Mesendoderm (in vitro differentiated cells): ENCODE measurements around the gene ERF.

ENCODE experiments used
- DNase-seq: peaks from one replicate; pipeline ENCODE4 v3.0.0; 2013
- H2AK5ac ChIP-seq: 2 replicates; pipeline ENCODE4 v1.6.1; 2013; ENCODE audit warnings: low read length, inconsistent platforms
- H2BK120ac ChIP-seq: 2 replicates; pipeline ENCODE4 v1.6.1; 2013; ENCODE audit warnings: low read depth, mild to moderate bottlenecking, low read length, moderate library complexity, mixed read lengths
- H2BK15ac ChIP-seq: replicated peaks from 2 replicates; pipeline ENCODE4 v1.6.1; 2013; ENCODE audit warnings: low read depth, mild to moderate bottlenecking, moderate library complexity
- H2BK5ac ChIP-seq: 2 replicates; pipeline ENCODE4 v1.6.1; 2013; ENCODE audit warnings: low read length, inconsistent platforms
- H3K18ac ChIP-seq: 2 replicates; pipeline ENCODE4 v1.6.1; 2013; ENCODE audit warnings: mild to moderate bottlenecking, low read length, mixed read lengths
- H3K23ac ChIP-seq: one replicate; pipeline ENCODE4 v1.6.1; 2013; ENCODE audit warnings: low read length
- H3K27ac ChIP-seq: 2 replicates; pipeline ENCODE4 v1.5.1; 2013; ENCODE audit warnings: low read depth, mild to moderate bottlenecking, inconsistent platforms, low read length, moderate library complexity
- H3K27me3 ChIP-seq: 2 replicates; pipeline ENCODE4 v1.6.1; 2013; ENCODE audit warnings: low read length, control low read depth, mild to moderate bottlenecking, inconsistent platforms; ENCODE audit not compliant: insufficient read depth, poor library complexity
- H3K36me3 ChIP-seq: 2 replicates; pipeline ENCODE4 v1.6.1; 2013; ENCODE audit warnings: low read length, inconsistent platforms; ENCODE audit not compliant: control insufficient read depth, insufficient read depth
- H3K4ac ChIP-seq: one replicate; pipeline ENCODE4 v1.6.1; 2013; ENCODE audit warnings: low read depth, mild to moderate bottlenecking, low read length, moderate library complexity
- H3K4me1 ChIP-seq: 2 replicates; pipeline ENCODE4 v1.6.1; 2013; ENCODE audit warnings: low read depth, low read length, inconsistent platforms; ENCODE audit not compliant: control insufficient read depth
- H3K4me2 ChIP-seq: 2 replicates; pipeline ENCODE4 v1.6.1; 2013; ENCODE audit warnings: low read length
- H3K4me3 ChIP-seq: 2 replicates; pipeline ENCODE4 v1.5.1; 2013; ENCODE audit warnings: mild to moderate bottlenecking, low read length
- H3K56ac ChIP-seq: one replicate; pipeline ENCODE4 v1.6.1; 2013; ENCODE audit warnings: low read length
- H3K79me1 ChIP-seq: 2 replicates; pipeline ENCODE4 v1.6.1; 2013; ENCODE audit warnings: low read length, inconsistent platforms
- H3K79me2 ChIP-seq: 2 replicates; pipeline ENCODE4 v1.6.1; 2013; ENCODE audit warnings: mild to moderate bottlenecking, low read length; ENCODE audit not compliant: control insufficient read depth, insufficient read depth
- H3K9ac ChIP-seq: 2 replicates; pipeline ENCODE4 v1.6.1; 2013; ENCODE audit warnings: low read length, inconsistent platforms
- H4K5ac ChIP-seq: one replicate; pipeline ENCODE4 v1.6.1; 2013; ENCODE audit warnings: low read length
- H4K8ac ChIP-seq: one replicate; pipeline ENCODE4 v1.6.1; 2013; ENCODE audit warnings: low read depth, mild to moderate bottlenecking, control low read depth, low read length, moderate library complexity
- whole genome bisulfite sequencing: extraction: QIAGEN DNeasy Blood & Tissue Kit; methylation state at CpG from one replicate; pipeline ENCODE4 v1.1.7; 2013; ENCODE audit warnings: low lambda C conversion rate, missing lambda C conversion rate; ENCODE audit not compliant: insufficient coverage; ENCODE audit errors: extremely low coverage; 5-methylcytosine and 5-hydroxymethylcytosine counted together

Gene ERF

DNA sequence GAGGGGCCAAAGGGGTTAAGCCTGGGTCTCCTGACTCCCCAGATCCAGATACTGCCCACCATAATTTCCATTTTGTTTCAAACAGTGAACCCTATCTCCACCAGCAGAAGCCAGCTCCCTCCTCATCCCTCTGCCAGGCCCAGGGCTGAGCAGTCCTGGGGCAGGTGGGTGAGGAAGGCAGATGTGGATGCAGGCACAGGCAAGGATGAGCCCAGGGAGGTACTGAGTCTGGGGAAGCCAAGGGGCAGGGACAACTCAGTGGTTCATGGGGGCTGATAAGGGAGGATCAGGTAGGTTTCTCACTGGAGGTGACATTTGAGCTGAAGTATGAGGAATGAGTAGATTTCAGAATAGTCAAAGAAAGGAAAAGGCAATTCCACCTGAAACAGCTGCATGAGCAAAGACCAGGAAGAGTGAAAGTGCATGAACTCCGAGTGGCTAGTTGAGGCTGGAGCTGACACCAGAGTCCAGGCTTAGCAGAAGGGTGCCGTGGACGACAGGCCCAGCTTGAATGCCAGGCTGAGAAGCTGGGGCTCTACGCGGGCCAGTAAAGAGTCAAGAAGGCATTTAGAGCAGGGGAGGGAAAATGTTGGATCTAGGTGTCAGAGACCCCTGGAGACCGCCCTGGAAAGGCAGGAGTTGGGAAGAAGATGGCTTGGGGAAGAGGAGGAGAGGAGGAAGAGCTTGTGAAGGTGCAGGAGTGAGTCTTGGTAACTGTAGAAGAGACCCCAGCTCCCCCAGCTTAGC, 24.4 kb upstream of the ERF start:
- H2AK5ac ChIP-seq, result peak overlapping the region; percentile 46
- H3K4ac ChIP-seq, result no peak overlapping the region
- peak overlapping the region; percentile 71 for H3K56ac ChIP-seq
- peak overlapping the region; percentile 50 for H3K9ac ChIP-seq
- H2BK120ac ChIP-seq, result no peak overlapping the region
- no peak overlapping the region for H3K18ac ChIP-seq
- H4K5ac ChIP-seq, result no peak overlapping the region
- peaks cover 2% of the 10 kb centered on the region for H3K36me3 ChIP-seq
- no peaks in the 10 kb centered on the region for H3K27me3 ChIP-seq
- no peak overlapping the region for H2BK5ac ChIP-seq
- H3K4me3 ChIP-seq, result no peak overlapping the region
- no CpG with 5 or more reads among the region's 6 CpGs for WGBS
- no peak overlapping the region for H4K8ac ChIP-seq
- no peak for DNase-seq
- no peaks in the 10 kb centered on the region for H3K79me2 ChIP-seq
- no peak overlapping the region for H3K23ac ChIP-seq
- H3K27ac ChIP-seq, result no peak overlapping the region
- H3K4me1 ChIP-seq, result peaks cover 13% of the 10 kb centered on the region
- H3K4me2 ChIP-seq, result peak overlapping the region; percentile 17
- H2BK15ac ChIP-seq, result no peak overlapping the region
- H3K79me1 ChIP-seq, result peaks cover 6% of the 10 kb centered on the region

DNA sequence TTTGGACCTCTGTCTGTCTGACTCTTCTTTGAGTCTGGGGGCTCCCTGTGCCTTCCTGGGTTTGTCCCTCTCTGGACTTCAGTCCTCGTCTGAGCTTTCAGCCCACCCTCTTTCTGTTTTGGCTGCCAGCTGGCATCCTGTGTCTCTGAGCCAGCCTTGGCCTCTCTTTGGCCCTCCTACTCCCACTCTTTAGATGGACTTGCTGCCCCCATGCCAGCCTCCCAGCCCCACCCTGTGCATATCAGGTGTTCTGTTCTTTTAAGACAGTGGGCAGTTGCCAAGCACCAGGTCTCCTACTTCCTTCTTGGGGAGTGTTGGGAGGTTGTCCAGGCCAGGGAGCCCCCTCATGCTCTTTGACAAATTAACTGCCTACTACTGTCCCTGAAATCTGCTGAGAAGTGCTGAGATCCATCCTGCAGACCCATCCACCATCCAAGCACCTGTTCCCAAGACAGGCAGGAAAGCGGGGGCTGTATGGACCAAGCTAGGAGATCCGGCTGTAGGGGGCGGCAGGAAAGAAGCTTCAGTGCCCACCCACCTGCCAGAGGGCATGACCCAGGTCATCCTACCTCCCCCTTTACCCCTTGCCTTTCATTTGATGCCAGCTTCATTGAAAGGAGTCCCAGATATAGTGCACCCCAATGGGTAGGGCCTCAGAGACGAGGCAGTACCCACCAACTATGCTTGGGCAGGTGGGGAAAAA, 23.7 kb upstream of the ERF start:
- Histone ChIP-seq H3K18ac (no peak overlapping the region), H3K56ac (no peak overlapping the region), H2BK15ac (no peak overlapping the region), H3K79me1 (peaks cover 6% of the 10 kb centered on the region), H3K4me1 (peaks cover 13% of the 10 kb centered on the region), H3K4me2 (no peak overlapping the region), H3K4ac (no peak overlapping the region), H2BK120ac (no peak overlapping the region), H3K4me3 (no peak overlapping the region), H2BK5ac (no peak overlapping the region), H2AK5ac (no peak overlapping the region), H4K8ac (no peak overlapping the region), H3K27ac (no peak overlapping the region), H3K23ac (no peak overlapping the region), H4K5ac (no peak overlapping the region), H3K27me3 (no peaks in the 10 kb centered on the region), H3K36me3 (peaks cover 2% of the 10 kb centered on the region), H3K79me2 (no peaks in the 10 kb centered on the region), H3K9ac (no peak overlapping the region)
- DNase-seq, result no peak
- WGBS, result no CpG with 5 or more reads among the region's 5 CpGs

DNA sequence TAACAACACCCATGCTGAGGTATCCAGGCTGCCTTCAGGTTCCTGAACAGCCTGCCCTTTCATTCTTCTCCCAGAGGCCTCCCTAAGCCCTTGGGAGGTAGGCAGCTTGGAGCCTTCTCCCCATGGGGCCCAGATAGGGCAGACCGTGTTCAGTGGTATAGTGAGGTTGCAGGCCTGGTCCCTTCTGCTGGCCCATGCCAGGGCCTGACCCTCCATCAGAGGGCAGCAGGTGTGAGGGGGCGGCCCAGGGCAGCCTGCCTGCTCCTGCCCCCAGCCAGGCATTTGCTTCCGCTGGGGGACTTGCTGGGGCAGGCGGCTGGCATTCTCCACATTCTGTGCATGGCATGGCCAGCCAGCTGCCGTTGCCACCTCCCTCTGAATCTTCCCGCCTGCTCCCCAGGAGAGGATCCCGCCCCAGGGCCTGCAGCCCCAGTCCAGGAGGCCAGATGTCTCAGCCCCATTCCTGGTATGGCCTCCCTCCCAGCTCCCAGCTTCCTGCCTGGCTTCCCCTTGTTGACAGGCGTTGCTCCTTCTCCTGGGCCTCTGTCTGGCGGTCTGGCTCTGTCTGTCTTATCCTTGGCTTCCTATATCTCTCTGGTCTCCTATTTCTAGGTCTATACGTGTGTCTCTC, 23.0 kb upstream of the ERF start:
- H2BK15ac ChIP-seq, result no peak overlapping the region
- H2BK120ac ChIP-seq, result no peak overlapping the region
- H3K56ac ChIP-seq, result no peak overlapping the region
- H3K4me3 ChIP-seq, result no peak overlapping the region
- H4K5ac ChIP-seq, result no peak overlapping the region
- no peaks in the 10 kb centered on the region for H3K79me2 ChIP-seq
- H3K9ac ChIP-seq, result no peak overlapping the region
- H3K36me3 ChIP-seq, result peaks cover 2% of the 10 kb centered on the region
- no peak overlapping the region for H2AK5ac ChIP-seq
- H3K18ac ChIP-seq, result no peak overlapping the region
- H4K8ac ChIP-seq, result no peak overlapping the region
- H3K27me3 ChIP-seq, result no peaks in the 10 kb centered on the region
- no peak overlapping the region for H3K23ac ChIP-seq
- no peak overlapping the region for H3K27ac ChIP-seq
- H3K4me2 ChIP-seq, result no peak overlapping the region
- no peak overlapping the region for H3K4ac ChIP-seq
- no CpG with 5 or more reads among the region's 10 CpGs for WGBS
- DNase-seq, result no peak
- H3K4me1 ChIP-seq, result peaks cover 9% of the 10 kb centered on the region
- no peak overlapping the region for H2BK5ac ChIP-seq
- H3K79me1 ChIP-seq, result peaks cover 2% of the 10 kb centered on the region

DNA sequence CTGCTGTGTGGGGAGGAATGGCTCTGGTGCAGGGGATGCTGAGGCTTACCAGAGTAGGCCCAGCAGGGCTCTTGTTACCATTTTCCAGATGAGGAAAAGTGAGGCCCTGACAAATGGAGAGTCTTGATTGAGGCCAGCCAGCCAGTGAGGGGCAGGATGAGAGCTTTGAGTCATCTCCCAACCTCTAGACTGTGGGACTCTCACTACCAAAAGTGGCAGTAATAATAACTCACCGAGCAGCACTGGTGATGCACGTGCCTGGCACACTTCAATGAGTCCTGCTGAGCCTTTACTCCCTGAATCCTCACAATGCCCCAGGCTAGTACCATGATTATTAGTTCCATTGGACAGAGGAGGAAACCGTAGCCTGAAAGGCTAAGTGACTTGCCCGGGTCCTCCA, 21.9 kb upstream of the ERF start:
- H3K23ac ChIP-seq, result no peak overlapping the region
- H3K4me1 ChIP-seq, result no peaks in the 10 kb centered on the region
- no peak overlapping the region for H4K8ac ChIP-seq
- H3K4me3 ChIP-seq, result no peak overlapping the region
- H3K79me1 ChIP-seq, result no peaks in the 10 kb centered on the region
- no peaks in the 10 kb centered on the region for H3K79me2 ChIP-seq
- no peak overlapping the region for H4K5ac ChIP-seq
- H3K36me3 ChIP-seq, result peaks cover 2% of the 10 kb centered on the region
- H3K27me3 ChIP-seq, result no peaks in the 10 kb centered on the region
- no peak overlapping the region for H3K4ac ChIP-seq
- no peak overlapping the region for H2BK15ac ChIP-seq
- no peak overlapping the region for H3K18ac ChIP-seq
- no peak overlapping the region for H3K9ac ChIP-seq
- no peak for DNase-seq
- H3K27ac ChIP-seq, result no peak overlapping the region
- H2AK5ac ChIP-seq, result no peak overlapping the region
- H2BK5ac ChIP-seq, result no peak overlapping the region
- no peak overlapping the region for H3K4me2 ChIP-seq
- no peak overlapping the region for H3K56ac ChIP-seq
- no CpG with 5 or more reads among the region's 4 CpGs for WGBS
- H2BK120ac ChIP-seq, result no peak overlapping the region

DNA sequence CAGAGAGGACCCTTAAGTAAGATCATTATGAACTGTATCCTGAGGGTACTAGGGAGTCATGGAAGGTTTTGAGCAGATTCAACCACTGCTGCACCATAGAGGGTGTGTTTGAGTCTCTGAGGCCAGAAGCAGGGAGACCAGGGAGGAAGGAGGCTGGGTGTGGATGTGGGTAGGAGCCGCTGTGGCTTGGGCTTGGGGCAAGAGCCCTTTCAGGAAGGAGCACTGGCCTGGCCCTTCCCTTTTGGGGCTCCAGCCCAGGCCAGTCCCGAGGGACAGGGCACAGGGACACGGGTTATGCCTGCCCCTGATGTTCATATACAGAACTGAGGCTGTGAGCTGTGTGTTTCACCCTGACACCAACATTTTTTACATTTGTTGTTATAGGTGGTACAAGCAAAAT, 21.4 kb upstream of the ERF start:
- no peak overlapping the region for H3K4ac ChIP-seq
- WGBS, result no CpG with 5 or more reads among the region's 3 CpGs
- H3K36me3 ChIP-seq, result peaks cover 2% of the 10 kb centered on the region
- H3K9ac ChIP-seq, result no peak overlapping the region
- no peaks in the 10 kb centered on the region for H3K79me1 ChIP-seq
- H3K56ac ChIP-seq, result no peak overlapping the region
- H3K27ac ChIP-seq, result no peak overlapping the region
- H3K4me3 ChIP-seq, result no peak overlapping the region
- H2AK5ac ChIP-seq, result no peak overlapping the region
- no peak overlapping the region for H3K23ac ChIP-seq
- H3K4me1 ChIP-seq, result no peaks in the 10 kb centered on the region
- no peak overlapping the region for H3K18ac ChIP-seq
- H3K79me2 ChIP-seq, result no peaks in the 10 kb centered on the region
- no peak overlapping the region for H2BK5ac ChIP-seq
- H4K5ac ChIP-seq, result no peak overlapping the region
- H2BK15ac ChIP-seq, result no peak overlapping the region
- H2BK120ac ChIP-seq, result no peak overlapping the region
- DNase-seq, result no peak
- no peaks in the 10 kb centered on the region for H3K27me3 ChIP-seq
- no peak overlapping the region for H4K8ac ChIP-seq
- no peak overlapping the region for H3K4me2 ChIP-seq
